Mucosa of descending colon (tissue), 3 donors: ENCODE results near the gene RIPOR2. TPM values are rescaled to one million over a fixed set of nuclear protein-coding genes. Genes with fewer than 3 reads are reported as not detected.
"Not testable (repeated sequence)": the region's sequence is repeated elsewhere in the genome, so short reads cannot be mapped to it uniquely, and the experiment has no call there.

ENCODE experiments used
- ATAC-seq: fragments of 200-7000 bp; cut with Tn5 transposase; one replicate; pipeline ENCODE4 v1.9.1; 2020; ENCODE audit warnings: mild to moderate bottlenecking, moderate library complexity
- DNase-seq, 3 donors: peaks; one replicate each; pipeline ENCODE4 v3.0.0-alpha.2; 2020
- H3K36me3 ChIP-seq: fragments of 200-600 bp; one replicate; pipeline ENCODE4 v1.8.0; 2021; ENCODE audit warnings: low read depth, mild to moderate bottlenecking
- H3K4me1 ChIP-seq: fragments of 200-600 bp; one replicate; pipeline ENCODE4 v1.8.0; 2021; ENCODE audit warnings: low read depth, mild to moderate bottlenecking
- H3K4me3 ChIP-seq: fragments of 200-600 bp; one replicate; pipeline ENCODE4 v1.8.0; 2021; ENCODE audit warnings: mild to moderate bottlenecking
- H3K9me3 ChIP-seq: fragments of 200-600 bp; one replicate; pipeline ENCODE4 v1.8.0; 2021; ENCODE audit warnings: mild to moderate bottlenecking
- CTCF ChIP-seq: fragments of 200-600 bp; IDR thresholded peaks from one replicate; pipeline ENCODE4 v1.8.0; 2022; ENCODE audit warnings: antibody characterized with exemption, mild to moderate bottlenecking
- intact Hi-C, 2 donors: fragments of 100-400 bp; cut with DNase I in 1 of 2; cut with micrococcal nuclease in 1 of 2; formaldehyde crosslinking; loops; one replicate each; pipeline versions ENCODE4 v1.11.0 to v1.11.1; 2022; cut with DNase I, micrococcal nuclease
- total RNA-seq, 3 donors: library from RNA; stranded (reverse); fragmentation: NEBNext Ultra II Directional in 2 of 3; extraction: Animal tissue kit (Norgen Biotek cat#: 25700) in 2 of 3; gene quantifications; one replicate each; pipeline versions ENCODE4 v1.2.1 to v1.2.4, GENCODE V29; 2021 to 2023
- donor health status: DM: no; HTN: no; CAD: no; lungs with moderate emphysema.
- donor health status: DM: no; HTN: no; CAD: no.
- donor health status: DM: no; HTN: yes; CAD: no.

RIPOR2 gene
- total RNA-seq, 3 donors from 2014 or later: 2.9 to 4.7 (median 4.1) TPM

GRCh38 chr6:24953726-24954125, 18.0 kb upstream of the RIPOR2 start:
- no peak for ATAC-seq
- no peak overlapping the region for H3K4me3 ChIP-seq
- H3K9me3 ChIP-seq: no peaks in the 10 kb centered on the region
- no peaks in the 10 kb centered on the region for H3K36me3 ChIP-seq
- no peak for TF ChIP-seq CTCF
- no peak for DNase-seq
- H3K4me1 ChIP-seq: no peaks in the 10 kb centered on the region
- intact Hi-C loops: no loop called here

- no peak for TF ChIP-seq CTCF
- peak; percentile 85 for ATAC-seq
- peak in 1 of 3 donors; percentile 24 for DNase-seq
- Histone ChIP-seq H3K4me3 (no peak overlapping the region), H3K4me1 (no peaks in the 10 kb centered on the region), H3K36me3 (no peaks in the 10 kb centered on the region), H3K9me3 (no peaks in the 10 kb centered on the region)
- intact Hi-C loops: no loop called here
Observed at GRCh38 chr6:24951811-24952299, 16.1 kb upstream of the RIPOR2 start.

- DNase-seq: no peak
- no peak for ATAC-seq
- Histone ChIP-seq H3K4me3 (no peak overlapping the region), H3K4me1 (no peaks in the 10 kb centered on the region), H3K36me3 (no peaks in the 10 kb centered on the region), H3K9me3 (peaks cover 1% of the 10 kb centered on the region)
- intact Hi-C loops: no loop called here
- TF ChIP-seq CTCF: no peak
Observed at GRCh38 chr6:24950218-24950941, 14.6 kb upstream of the RIPOR2 start.

GRCh38 chr6:24949020-24949569, 13.3 kb upstream of the RIPOR2 start:
- DNase-seq: no peak
- intact Hi-C loops: no loop called here
- Histone ChIP-seq H3K9me3 (peaks cover 12% of the 10 kb centered on the region), H3K4me1 (no peaks in the 10 kb centered on the region), H3K4me3 (no peak overlapping the region), H3K36me3 (no peaks in the 10 kb centered on the region)
- TF ChIP-seq CTCF: no peak
- peak; percentile 78 for ATAC-seq

GRCh38 chr6:24948261-24948660, 12.5 kb upstream of the RIPOR2 start:
- peaks cover 12% of the 10 kb centered on the region for H3K9me3 ChIP-seq
- DNase-seq, H3K4me3 ChIP-seq, H3K36me3 ChIP-seq, intact Hi-C loops, H3K4me1 ChIP-seq, ATAC-seq: not testable (repeated sequence)

- Histone ChIP-seq H3K36me3 (no peaks in the 10 kb centered on the region), H3K4me1 (no peaks in the 10 kb centered on the region), H3K9me3 (peaks cover 12% of the 10 kb centered on the region), H3K4me3 (no peak overlapping the region)
- no peak for TF ChIP-seq CTCF
- DNase-seq (no peak), ATAC-seq (no peak)
- intact Hi-C loops: no loop called here
Observed at GRCh38 chr6:24947636-24948035, 11.9 kb upstream of the RIPOR2 start.
